Tibial artery (tissue), 4 donors: ENCODE measurements around the gene AGAP3.

Experiments
- DNase-seq, 2 donors: peaks; one replicate each; pipeline ENCODE4 v3.0.0-alpha.2; 2019
- H3K27ac ChIP-seq, 2 donors: fragments of 200-600 bp; sonication (generic) in 1 of 2; 1 replicate in 1 of 2; 2 replicates in 1 of 2; pipeline ENCODE4 v1.5.1; 2018 to 2019; ENCODE audit warnings: mild to moderate bottlenecking in 1 of 2
- H3K27me3 ChIP-seq, 2 donors: fragments of 200-600 bp; sonication (generic) in 1 of 2; one replicate each; pipeline versions ENCODE4 v1.5.1 to v1.6.0; 2016 to 2019
- H3K36me3 ChIP-seq, 3 donors: fragments of 200-600 bp; sonication (generic) in 2 of 3; one replicate each; pipeline ENCODE4 v1.5.1; 2016 to 2019; ENCODE audit warnings: mild to moderate bottlenecking in 2 of 3
- H3K4me1 ChIP-seq, 4 donors: fragments of 200-600 bp; sonication (generic) in 2 of 4; 1 replicate in 3 of 4; 2 replicates in 1 of 4; pipeline ENCODE4 v1.5.1; 2016 to 2019
- H3K4me3 ChIP-seq, 2 donors: fragments of 200-600 bp; sonication (generic) in 1 of 2; 1 replicate in 1 of 2; 2 replicates in 1 of 2; pipeline ENCODE4 v1.5.1; 2018 to 2019; ENCODE audit warnings: mild to moderate bottlenecking in 2 of 2
- H3K9me3 ChIP-seq, 3 donors: fragments of 200-600 bp; sonication (generic) in 1 of 3; one replicate each; pipeline ENCODE4 v1.5.1; 2016 to 2019
- CTCF ChIP-seq, 2 experiments: fragments of 200-600 bp in 1 of 2; fragments of 450-650 bp in 1 of 2; IDR thresholded peaks; one replicate each; pipeline ENCODE4 v1.5.1; 2017 to 2019; ENCODE audit warnings: antibody characterized with exemption in 2 of 2, mild to moderate bottlenecking in 1 of 2, moderate library complexity in 1 of 2
- intact Hi-C: fragments of 100-400 bp; cut with DNase I; formaldehyde crosslinking; loops from one replicate; pipeline ENCODE4 v1.15.0; 2023; ENCODE audit warnings: low total_unique reads

The AGAP3 gene

GRCh38 chr7:151073990-151074389 lies 12.3 kb upstream of the AGAP3 start:
- TF ChIP-seq CTCF (IDR thresholded peaks at IDR 0.05) = no peak
- H3K4me1 ChIP-seq = peaks cover 0 to 26% (median 11%) of the 10 kb centered on the region in 4 donors
- intact Hi-C loops = no loop called here
- no peak overlapping the region for H3K4me3 ChIP-seq
- peaks cover 56 to 87% (median 85%) of the 10 kb centered on the region in 3 donors for H3K36me3 ChIP-seq
- no peak for DNase-seq
- H3K27me3 ChIP-seq = no peaks in the 10 kb centered on the region
- no peaks in the 10 kb centered on the region for H3K9me3 ChIP-seq
- no peak overlapping the region for H3K27ac ChIP-seq

DNA sequence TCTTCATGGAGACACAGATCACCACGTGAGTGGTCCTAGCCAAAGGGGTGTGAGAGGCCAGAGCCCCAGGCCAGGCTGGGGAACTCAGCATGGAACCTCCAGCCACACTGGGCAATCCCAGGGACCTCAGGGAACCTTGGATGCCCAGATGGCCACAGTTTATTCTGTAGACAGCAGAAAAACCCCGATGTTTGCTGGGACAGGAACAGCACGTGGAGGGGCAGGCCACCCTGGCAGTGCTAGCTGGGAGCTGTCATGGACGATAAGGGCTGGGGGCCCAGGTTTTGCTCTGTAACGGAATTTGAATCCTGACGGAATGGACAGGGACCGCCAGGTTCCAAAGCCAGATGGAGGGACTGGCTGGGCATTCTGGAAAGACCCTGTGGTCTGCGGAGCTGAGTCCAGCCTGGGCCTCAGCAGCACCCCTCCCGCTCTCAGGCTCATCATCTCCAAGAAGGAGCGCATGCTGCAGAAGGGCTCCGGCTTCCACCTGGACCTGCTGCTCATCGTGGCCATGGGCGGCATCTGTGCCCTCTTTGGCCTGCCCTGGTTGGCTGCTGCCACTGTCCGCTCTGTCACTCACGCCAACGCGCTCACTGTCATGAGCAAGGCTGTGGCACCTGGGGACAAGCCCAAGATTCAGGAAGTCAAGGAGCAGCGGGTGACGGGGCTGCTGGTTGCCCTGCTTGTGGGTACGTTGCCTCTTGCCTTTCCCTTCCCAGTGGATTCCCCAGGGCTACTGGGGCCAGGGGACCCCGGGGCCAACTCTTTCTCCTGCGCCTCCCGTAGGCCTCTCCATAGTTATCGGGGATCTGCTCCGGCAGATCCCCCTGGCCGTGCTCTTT lies 11.2 kb upstream of the AGAP3 start:
- peaks cover 0 to 36% (median 21%) of the 10 kb centered on the region in 4 donors for H3K4me1 ChIP-seq
- no peak overlapping the region for H3K4me3 ChIP-seq
- TF ChIP-seq CTCF (IDR thresholded peaks at IDR 0.05) = no peak
- intact Hi-C loops = no loop called here
- H3K9me3 ChIP-seq = no peaks in the 10 kb centered on the region
- no peak overlapping the region for H3K27ac ChIP-seq
- peaks cover 46 to 77% (median 74%) of the 10 kb centered on the region in 3 donors for H3K36me3 ChIP-seq
- DNase-seq = no peak
- H3K27me3 ChIP-seq = no peaks in the 10 kb centered on the region

GRCh38 chr7:151075662-151075971 lies 10.7 kb upstream of the AGAP3 start:
- TF ChIP-seq CTCF (IDR thresholded peaks at IDR 0.05) = no peak
- intact Hi-C loops = no loop called here

DNA sequence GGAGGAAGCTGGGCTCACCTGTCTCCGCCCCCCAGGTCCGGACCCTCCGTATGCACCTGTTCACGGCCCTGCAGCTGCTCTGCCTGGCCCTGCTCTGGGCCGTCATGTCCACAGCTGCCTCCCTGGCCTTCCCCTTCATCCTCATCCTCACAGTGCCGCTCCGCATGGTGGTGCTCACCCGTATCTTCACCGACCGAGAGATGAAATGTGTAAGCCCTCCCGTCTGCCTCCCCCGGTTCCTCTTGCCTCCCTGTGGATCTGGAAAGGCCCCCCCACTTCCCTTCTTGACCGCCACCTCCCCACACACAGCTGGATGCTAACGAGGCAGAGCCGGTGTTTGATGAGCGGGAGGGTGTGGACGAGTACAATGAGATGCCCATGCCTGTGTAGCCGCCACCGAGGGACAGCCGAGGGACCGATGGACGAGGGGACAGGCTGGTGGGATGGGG lies 10.3 kb upstream of the AGAP3 start:
- H3K36me3 ChIP-seq = peaks cover 36 to 67% (median 65%) of the 10 kb centered on the region in 3 donors
- intact Hi-C loops = no loop called here

More at GRCh38 chr7:151075662-151075971, 10.7 kb upstream of the AGAP3 start:
- Histone ChIP-seq H3K27ac (no peak overlapping the region), H3K36me3 (peaks cover 40 to 71% (median 68%) of the 10 kb centered on the region in 3 donors), H3K9me3 (no peaks in the 10 kb centered on the region), H3K4me3 (no peak overlapping the region), H3K27me3 (no peaks in the 10 kb centered on the region), H3K4me1 (peaks cover 0 to 37% (median 23%) of the 10 kb centered on the region in 4 donors)
- no peak for DNase-seq

More for the DNA sequence above, 10.3 kb upstream of the AGAP3 start:
- DNase-seq = no peak
- peaks cover 0 to 38% (median 25%) of the 10 kb centered on the region in 4 donors for H3K4me1 ChIP-seq
- H3K4me3 ChIP-seq = no peak overlapping the region
- no peaks in the 10 kb centered on the region for H3K27me3 ChIP-seq
- no peak for TF ChIP-seq CTCF (IDR thresholded peaks at IDR 0.05)
- H3K27ac ChIP-seq = no peak overlapping the region
- no peaks in the 10 kb centered on the region for H3K9me3 ChIP-seq
